A549 (cell line): ENCODE results near the gene KCNMA1. TPM values are rescaled to one million over a fixed set of nuclear protein-coding genes. Genes with fewer than 3 reads are reported as not detected.

ENCODE experiments used
- ATAC-seq, 2 experiments: fragments of 200-7000 bp in 1 of 2; fragments of >200 bp in 1 of 2; cut with Nextera tagmentation in 1 of 2; cut with Tn5 transposase in 1 of 2; 3 replicates each; pipeline versions ENCODE4 v1.8.0 to v1.9.1; 2018 to 2020; ENCODE audit warnings: mild to moderate bottlenecking in 1 of 2, moderate library complexity in 1 of 2
- CTCF ChIA-PET: fragments of 300-600 bp; sonication (Branson Sonifier 250); formaldehyde crosslinking; extraction: SDS; loops from one replicate; lab custom pipeline; 2021; ENCODE audit warnings: antibody characterized with exemption, inconsistent platforms; lab: Yijun Ruan, JAX
- POLR2A ChIA-PET: fragments of 350-600 bp; formaldehyde crosslinking; extraction: SDS; loops from one replicate; lab custom pipeline; 2021; ENCODE audit warnings: antibody characterized with exemption, inconsistent platforms; lab: Yijun Ruan, JAX
- DNase-seq, 2 experiments: peaks; one replicate each; pipeline versions ENCODE4 v3.0.0 to v3.0.0-alpha.2; 2011 to 2016; ENCODE audit warnings: low read depth in 1 of 2, low spot score in 1 of 2
- FAIRE-seq: peaks from 2 replicates; lab custom pipeline; 2011; peaks lifted over from hg19 to GRCh38; lab: Jason Lieb, UNC
- H3K27ac ChIP-seq, 2 experiments: fragments of >200 bp; sonication (Bioruptor Twin); formaldehyde crosslinking; 3 replicates each; pipeline ENCODE4 v1.5.1; 2016 to 2017
- H3K4me1 ChIP-seq: fragments of >200 bp; sonication (Bioruptor Twin); formaldehyde crosslinking; 3 replicates; pipeline ENCODE4 v1.6.1; 2016
- H3K4me2 ChIP-seq: fragments of >200 bp; sonication (Bioruptor Twin); formaldehyde crosslinking; 3 replicates; pipeline ENCODE4 v1.6.1; 2016
- H3K4me3 ChIP-seq: fragments of >200 bp; sonication (Bioruptor Twin); formaldehyde crosslinking; 3 replicates; pipeline ENCODE4 v1.5.1; 2016
- H3K9me3 ChIP-seq: fragments of >200 bp; sonication (Bioruptor Twin); formaldehyde crosslinking; 3 replicates; pipeline ENCODE4 v1.6.1; 2016
- ATOH8 ChIP-seq: fragments of 250-450 bp; sonication (Bioruptor Pico); IDR thresholded peaks from 2 replicates; pipeline ENCODE4 v1.5.0; 2020; ENCODE audit warnings: low read depth, mild to moderate bottlenecking, moderate library complexity
- FOSL2 ChIP-seq, 2 experiments: fragments of 450-650 bp in 1 of 2; fragments of >200 bp in 1 of 2; sonication (Bioruptor Twin) in 1 of 2; formaldehyde crosslinking; IDR thresholded peaks; 2 replicates each; pipeline versions ENCODE4 v1.5.0 to v1.6.1; 2016 to 2020; ENCODE audit warnings: mild to moderate bottlenecking in 1 of 2, moderate library complexity in 1 of 2
- FOXS1 ChIP-seq: fragments of 250-450 bp; sonication (Bioruptor Pico); IDR thresholded peaks from 2 replicates; pipeline ENCODE4 v1.5.0; 2020; ENCODE audit warnings: mild to moderate bottlenecking, moderate library complexity
- GATA3 ChIP-seq: IDR thresholded peaks from 2 replicates; pipeline ENCODE4 v1.6.1; 2012; ENCODE audit warnings: borderline replicate concordance
- HDAC2 ChIP-seq: fragments of 200-600 bp; sonication (generic); IDR thresholded peaks from 2 replicates; pipeline ENCODE4 v1.6.1; 2016
- HES2 ChIP-seq: fragments of >200 bp; sonication (Bioruptor Twin); formaldehyde crosslinking; IDR thresholded peaks from 2 replicates; pipeline ENCODE4 v1.6.1; 2016
- HEYL ChIP-seq: fragments of 250-450 bp; sonication (Bioruptor Pico); IDR thresholded peaks from 2 replicates; pipeline ENCODE4 v1.8.0; 2021; ENCODE audit warnings: mild to moderate bottlenecking, moderate library complexity
- HMGXB4 ChIP-seq: fragments of 250-450 bp; sonication (Bioruptor Pico); IDR thresholded peaks from 2 replicates; pipeline ENCODE4 v1.5.0; 2021; ENCODE audit warnings: mild to moderate bottlenecking, moderate library complexity, borderline replicate concordance
- HOXB5 ChIP-seq: fragments of 250-450 bp; sonication (Bioruptor Pico); IDR thresholded peaks from 2 replicates; pipeline ENCODE4 v1.5.0; 2020; ENCODE audit warnings: mild to moderate bottlenecking, moderate library complexity
- JUN ChIP-seq, 2 experiments: fragments of >200 bp; sonication (Bioruptor Twin); formaldehyde crosslinking; IDR thresholded peaks; 2 replicates in 1 of 2; 3 replicates in 1 of 2; pipeline ENCODE4 v1.6.1; 2016 to 2017
- KDM1A ChIP-seq: fragments of 200-600 bp; sonication (generic); IDR thresholded peaks from 2 replicates; pipeline ENCODE4 v1.6.1; 2016; ENCODE audit warnings: low read depth, mild to moderate bottlenecking
- KDM5A ChIP-seq: fragments of 200-600 bp; sonication (generic); IDR thresholded peaks from 2 replicates; pipeline ENCODE4 v1.6.1; 2016; ENCODE audit warnings: antibody characterized with exemption, mild to moderate bottlenecking
- MAFK ChIP-seq: fragments of 450-650 bp; IDR thresholded peaks from 2 replicates; pipeline ENCODE4 v1.6.1; 2014; ENCODE audit not compliant: partially characterized antibody
- MAX ChIP-seq: IDR thresholded peaks from 2 replicates; pipeline ENCODE4 v1.6.1; 2012
- NPAS2 ChIP-seq: fragments of 250-450 bp; sonication (Bioruptor Pico); IDR thresholded peaks from 2 replicates; pipeline ENCODE4 v1.8.0; 2022; ENCODE audit warnings: mild to moderate bottlenecking, moderate library complexity, borderline replicate concordance
- NR3C1 ChIP-seq: fragments of >200 bp; sonication (Bioruptor Twin); formaldehyde crosslinking; IDR thresholded peaks from 3 replicates; pipeline ENCODE4 v1.6.1; 2017
- PHF8 ChIP-seq: fragments of 200-600 bp; sonication (generic); IDR thresholded peaks from 2 replicates; pipeline ENCODE4 v1.6.1; 2016; ENCODE audit warnings: low read depth, mild to moderate bottlenecking, antibody characterized with exemption, moderate library complexity, borderline replicate concordance
- RARB ChIP-seq: fragments of 250-450 bp; sonication (Bioruptor Pico); IDR thresholded peaks from 2 replicates; pipeline ENCODE4 v1.8.0; 2021; ENCODE audit warnings: mild to moderate bottlenecking, moderate library complexity
- REST ChIP-seq: fragments of 200-600 bp; sonication (generic); IDR thresholded peaks from 2 replicates; pipeline ENCODE4 v1.6.1; 2016; ENCODE audit warnings: antibody characterized with exemption, mild to moderate bottlenecking, moderate library complexity
- RNF2 ChIP-seq: fragments of 200-600 bp; sonication (generic); IDR thresholded peaks from 2 replicates; pipeline ENCODE4 v1.6.1; 2016; ENCODE audit warnings: low read depth, mild to moderate bottlenecking, antibody characterized with exemption, moderate library complexity, borderline replicate concordance
- TP53 ChIP-seq: fragments of 250-450 bp; sonication (Bioruptor Pico); IDR thresholded peaks from 2 replicates; pipeline ENCODE4 v1.5.0; 2021; ENCODE audit warnings: mild to moderate bottlenecking, moderate library complexity
- ZC3H11A ChIP-seq: fragments of 450-650 bp; IDR thresholded peaks from 2 replicates; pipeline ENCODE4 v1.6.1; 2014; ENCODE audit warnings: antibody characterized with exemption, mild to moderate bottlenecking
- WGBS: methylation state at CpG from one replicate; pipeline ENCODE4 v1.1.6; 2017; ENCODE audit errors: missing lambda C conversion rate; 5-methylcytosine and 5-hydroxymethylcytosine counted together
- polyA plus RNA-seq, 4 experiments: library from polyadenylated mRNA; depleted of rRNA in 3 of 4; stranded (reverse); fragments of >200 nt; fragmentation: RNase III in 1 of 4; extraction: RNeasy Plus Mini Kit Qiagen cat#74134 plus additional on column Dnase treatment in 1 of 4; gene quantifications; 2 replicates in 3 of 4; 3 replicates in 1 of 4; pipeline ENCODE4 v1.2.3, GENCODE V29; 2011 to 2017

The KCNMA1 gene
- polyA plus RNA-seq, 2 of the 4 experiments (the other 2 are of a cell fraction) = 14.9 to 30.6 TPM

GRCh38 chr10:77158666-77159065 lies 478.9 kb downstream of the KCNMA1 start:
- no peak for DNase-seq
- H3K4me2 ChIP-seq = no peak overlapping the region
- H3K4me3 ChIP-seq = no peak overlapping the region
- H3K27ac ChIP-seq = peak overlapping the region in 1 of 2 experiments; percentile 81; a peak in 3 of 6 replicates
- H3K4me1 ChIP-seq = peaks cover 77% of the 10 kb centered on the region
- TF ChIP-seq ATOH8 (CRISPR knock-in tag) = no peak
- no peak for TF ChIP-seq NR3C1
- TF ChIP-seq GATA3 = no peak
- no peak for TF ChIP-seq RNF2
- TF ChIP-seq HDAC2 = no peak
- no peak for TF ChIP-seq JUN (IDR thresholded peaks at IDR 0.05)
- no peak for TF ChIP-seq HMGXB4
- no peak for TF ChIP-seq NPAS2 (CRISPR knock-in tag)
- TF ChIP-seq PHF8 = no peak
- no peak for TF ChIP-seq FOSL2 (IDR thresholded peaks at IDR 0.05)
- no peak for TF ChIP-seq FOSL2 (CRISPR knock-in tag; IDR thresholded peaks at IDR 0.05)
- no peak for ATAC-seq
- WGBS = 88% methylated on average over 3 of the region's 3 CpGs
- POLR2A ChIA-PET = no interaction called here
- FAIRE-seq = no peak
- no peaks in the 10 kb centered on the region for H3K9me3 ChIP-seq
- CTCF ChIA-PET = interaction anchor here (0.6 to 9.5 kb wide), 5 partner anchors 16 to 553 kb away, joined by 3 to 109 read pairs (median 3); no protein-coding TSS in a partner anchor

- peak in 1 of 2 experiments; percentile 18 for DNase-seq
- Histone ChIP-seq H3K4me3 (no peak overlapping the region), H3K27ac (peak overlapping the region; percentile 62 to 81), H3K4me2 (peak overlapping the region; percentile 56), H3K9me3 (no peaks in the 10 kb centered on the region), H3K4me1 (peaks cover 65% of the 10 kb centered on the region)
- WGBS = 57% methylated on average over 9 of the region's 9 CpGs
- FAIRE-seq = no peak
- ChIA-PET POLR2A (no interaction called here), CTCF (interaction anchor here (1.2 to 9.5 kb wide), 3 partner anchors 18 to 554 kb away, joined by 4 to 109 read pairs (median 6); no protein-coding TSS in a partner anchor)
- TF ChIP-seq HES2 (no peak), KDM1A (no peak), REST (no peak), FOXS1 (no peak), ZC3H11A (no peak), MAFK (no peak), RARB (no peak), RNF2 (no peak), HEYL (CRISPR knock-in tag) (no peak), KDM5A (no peak), GATA3 (peak; percentile 56; the same call in 1 of the 2 replicates), MAX (0 out of 2 replicates have a peak, but pooled peaks have one; percentile 15), HOXB5 (no peak), TP53 (CRISPR knock-in tag) (no peak)
- peak in 1 of 2 experiments; percentile 48; a peak in 3 of 6 replicates for ATAC-seq
These were observed 480.2 kb downstream of the KCNMA1 start for GRCh38 chr10:77157248-77158019.
